ENCODE results near the gene LACTBL1.

The LACTBL1 gene

GRCh38 chr1:22910986-22911651, 61.5 kb downstream of the LACTBL1 start:
- TF ChIP-seq CTCF (IDR thresholded peaks at IDR 0.05; ENCODE audit: low read depth, low read length) (no peak), MYC (IDR thresholded peaks at IDR 0.05; ENCODE audit: low read depth, low read length) (no peak), POLR2A (IDR thresholded peaks at IDR 0.05; ENCODE audit: extremely low read depth, insufficient read length) (no peak), MAX (IDR thresholded peaks at IDR 0.05; ENCODE audit: low read depth, low read length) (no peak)
- H3K4me3 ChIP-seq (ENCODE audit: low read depth, low read length): no peak overlapping the region
- no peak for DNase-seq (ENCODE audit: low read depth)

GRCh38 chr1:22910286-22910685, 62.4 kb downstream of the LACTBL1 start:
- no peak for DNase-seq (ENCODE audit: low read depth)

GRCh38 chr1:22908880-22909426, 63.7 kb downstream of the LACTBL1 start:
- no peak for TF ChIP-seq POLR2A (IDR thresholded peaks at IDR 0.05; ENCODE audit: extremely low read depth, insufficient read length)
- TF ChIP-seq MAX (IDR thresholded peaks at IDR 0.05; ENCODE audit: low read depth, low read length): no peak
- no peak for TF ChIP-seq MYC (IDR thresholded peaks at IDR 0.05; ENCODE audit: low read depth, low read length)
- TF ChIP-seq CTCF (IDR thresholded peaks at IDR 0.05; ENCODE audit: low read depth, low read length): no peak
- no peak for DNase-seq (ENCODE audit: low read depth)
- H3K4me3 ChIP-seq (ENCODE audit: low read depth, low read length): no peak overlapping the region

More at GRCh38 chr1:22910286-22910685, 62.4 kb downstream of the LACTBL1 start:
- no peak overlapping the region for H3K4me3 ChIP-seq (ENCODE audit: low read depth, low read length)
- no peak for TF ChIP-seq POLR2A (IDR thresholded peaks at IDR 0.05; ENCODE audit: extremely low read depth, insufficient read length)
- no peak for TF ChIP-seq MYC (IDR thresholded peaks at IDR 0.05; ENCODE audit: low read depth, low read length)
- no peak for TF ChIP-seq CTCF (IDR thresholded peaks at IDR 0.05; ENCODE audit: low read depth, low read length)
- no peak for TF ChIP-seq MAX (IDR thresholded peaks at IDR 0.05; ENCODE audit: low read depth, low read length)

GRCh38 chr1:22907528-22907927, 65.1 kb downstream of the LACTBL1 start:
- DNase-seq (ENCODE audit: low read depth): no peak
- H3K4me3 ChIP-seq (ENCODE audit: low read depth, low read length): no peak overlapping the region
- no peak for TF ChIP-seq CTCF (IDR thresholded peaks at IDR 0.05; ENCODE audit: low read depth, low read length)
- TF ChIP-seq POLR2A (IDR thresholded peaks at IDR 0.05; ENCODE audit: extremely low read depth, insufficient read length): no peak
- no peak for TF ChIP-seq MYC (IDR thresholded peaks at IDR 0.05; ENCODE audit: low read depth, low read length)
- TF ChIP-seq MAX (IDR thresholded peaks at IDR 0.05; ENCODE audit: low read depth, low read length): no peak

- DNase-seq (ENCODE audit: low read depth): no peak
- no peak for TF ChIP-seq POLR2A (IDR thresholded peaks at IDR 0.05; ENCODE audit: extremely low read depth, insufficient read length)
- no peak for TF ChIP-seq MAX (IDR thresholded peaks at IDR 0.05; ENCODE audit: low read depth, low read length)
- no peak for TF ChIP-seq MYC (IDR thresholded peaks at IDR 0.05; ENCODE audit: low read depth, low read length)
- TF ChIP-seq CTCF (IDR thresholded peaks at IDR 0.05; ENCODE audit: low read depth, low read length): no peak
- no peak overlapping the region for H3K4me3 ChIP-seq (ENCODE audit: low read depth, low read length)
These were observed 65.7 kb downstream of the LACTBL1 start for GRCh38 chr1:22906968-22907367.
